PC-9 (cell line): ENCODE data around the gene MTF2. TPM values are rescaled to one million over a fixed set of nuclear protein-coding genes. Genes with fewer than 3 reads are reported as not detected.
A peak's percentile ranks its signal among the peaks of the same experiment; 100 is the strongest.

Experiments used
- BruUV-seq: library from RNA; stranded (reverse); fragments of 400-500 nt; replicated peaks from 2 replicates; lab custom pipeline; 2021; lab: Mats Ljungman, UMichigan
- CTCF ChIA-PET: fragments of 300-600 bp; sonication (Branson Sonifier 250); formaldehyde crosslinking; loops from one replicate; lab custom pipeline; 2022; ENCODE audit warnings: antibody characterized with exemption; lab: Charles Lee
- POLR2A ChIA-PET: fragments of 300-600 bp; sonication (Branson Sonifier 250); formaldehyde crosslinking; loops from one replicate; lab custom pipeline; 2022; ENCODE audit warnings: antibody characterized with exemption; ENCODE audit not compliant: unreplicated experiment; lab: Charles Lee
- DNase-seq, 2 experiments: peaks; one replicate each; pipeline versions ENCODE4 v3.0.0 to v3.0.0-alpha.2; 2015 to 2022; ENCODE audit warnings: mixed read lengths in 1 of 2
- H2AFZ ChIP-seq: fragments of 200-600 bp; sonication (generic); 2 replicates; pipeline ENCODE4 v1.8.1; 2017; ENCODE audit warnings: antibody characterized with exemption
- H3F3A ChIP-seq: fragments of 200-600 bp; sonication (generic); 2 replicates; pipeline ENCODE4 v1.8.1; 2017; ENCODE audit warnings: antibody characterized with exemption, mild to moderate bottlenecking, low read depth; ENCODE audit not compliant: insufficient read depth
- H3K27ac ChIP-seq: fragments of 200-600 bp; sonication (generic); 2 replicates; pipeline ENCODE4 v1.6.1; 2016; ENCODE audit warnings: mixed run types
- H3K27me3 ChIP-seq: fragments of 200-600 bp; sonication (generic); 2 replicates; pipeline ENCODE4 v1.6.1; 2016; ENCODE audit warnings: low read depth, mixed run types; ENCODE audit not compliant: insufficient read depth
- H3K36me3 ChIP-seq: fragments of 200-600 bp; sonication (generic); 2 replicates; pipeline ENCODE4 v1.6.1; 2016; ENCODE audit warnings: low read depth, mixed run types
- H3K4me1 ChIP-seq: fragments of 200-600 bp; sonication (generic); replicated peaks from 2 replicates; pipeline ENCODE4 v1.6.1; 2016; ENCODE audit warnings: mixed run types; ENCODE audit not compliant: insufficient read depth
- H3K4me2 ChIP-seq: fragments of 200-600 bp; sonication (generic); 2 replicates; pipeline ENCODE4 v1.6.1; 2017; ENCODE audit warnings: mixed run types
- H3K4me3 ChIP-seq: fragments of 200-600 bp; sonication (generic); 2 replicates; pipeline ENCODE4 v1.6.1; 2016; ENCODE audit warnings: mixed run types
- H3K79me2 ChIP-seq: fragments of 200-600 bp; sonication (generic); 2 replicates; pipeline ENCODE4 v1.6.1; 2017; ENCODE audit warnings: low read depth, mixed run types
- H3K9me2 ChIP-seq: fragments of 200-600 bp; sonication (generic); 2 replicates; pipeline ENCODE4 v1.8.1; 2017; ENCODE audit warnings: mild to moderate bottlenecking; ENCODE audit not compliant: insufficient read depth
- H3K9me3 ChIP-seq: fragments of 200-600 bp; sonication (generic); 2 replicates; pipeline ENCODE4 v1.8.1; 2016; ENCODE audit warnings: low read depth; ENCODE audit not compliant: insufficient read depth
- H4K20me1 ChIP-seq: fragments of 200-600 bp; sonication (generic); 2 replicates; pipeline ENCODE4 v1.8.1; 2017; ENCODE audit not compliant: insufficient read depth
- CTCF ChIP-seq: fragments of 200-600 bp; sonication (generic); conservative IDR thresholded peaks from 2 replicates; pipeline ENCODE4 v1.6.1; 2017; ENCODE audit warnings: mixed run types, antibody characterized with exemption, mild to moderate bottlenecking, moderate library complexity
- EZH2 ChIP-seq: fragments of 200-600 bp; sonication (generic); IDR thresholded peaks from 2 replicates; pipeline ENCODE4 v1.8.0; 2017; ENCODE audit warnings: antibody characterized with exemption, low read depth
- intact Hi-C: fragments of 100-400 bp; cut with micrococcal nuclease; formaldehyde crosslinking; loops from one replicate; pipeline ENCODE4 v1.10.0; 2022; ENCODE audit not compliant: unreplicated experiment
- total RNA-seq: library from RNA; stranded (reverse); gene quantifications from 2 replicates; pipeline ENCODE4 v1.2.3, GENCODE V29; 2021

MTF2 gene
- total RNA-seq, 1 experiment from 2014 or later = 31.7 TPM

DNA sequence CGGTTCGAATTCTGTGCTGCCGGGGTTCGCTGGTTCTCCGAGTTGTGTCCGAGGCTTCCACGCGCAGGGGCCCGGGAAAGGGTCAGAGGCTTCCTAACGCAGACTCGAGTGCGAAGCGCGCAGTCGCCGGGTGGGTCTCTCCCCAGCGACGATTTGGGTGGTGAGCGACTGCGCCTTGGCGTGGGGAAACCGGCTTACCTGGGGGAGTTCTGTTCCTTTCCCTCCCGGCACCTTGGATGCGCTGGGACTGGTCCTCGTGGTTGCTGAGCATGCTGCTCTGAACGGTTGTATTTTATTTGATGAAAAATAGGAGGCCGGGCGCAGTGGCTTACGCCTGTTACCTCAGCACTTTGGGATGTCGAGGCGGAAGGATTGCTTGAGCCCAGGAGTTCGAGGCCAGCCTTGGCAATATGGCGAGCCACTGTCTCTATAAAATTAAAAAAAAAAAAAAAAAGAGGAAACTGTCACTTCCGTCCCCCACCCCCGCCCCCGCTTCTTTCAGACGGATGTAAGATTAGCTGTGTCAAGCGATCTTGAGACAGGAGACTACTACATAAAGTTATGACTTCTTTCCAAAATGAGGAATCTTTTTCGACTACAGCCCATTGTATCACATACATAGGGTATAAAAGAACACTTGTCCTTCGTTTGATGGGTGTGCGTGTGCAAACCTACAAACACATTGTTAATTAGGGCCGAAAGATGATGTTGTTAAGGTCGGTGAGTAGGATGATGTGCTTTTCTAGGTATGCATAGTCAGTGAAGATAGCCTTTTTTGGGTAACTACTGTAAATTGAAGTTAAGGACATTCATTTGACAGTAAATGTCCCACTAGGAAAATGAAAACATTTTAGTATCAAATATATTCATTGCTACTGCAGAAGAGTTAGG lies 101.9 kb downstream of the MTF2 start, which contains the start of gene CCDC18:
TSS of gene CCDC18 (plus strand) at position 2 of the 891 bp plus-strand sequence. CDS start 2,638 bp downstream, outside the sequence.
- H3K4me1 ChIP-seq = peaks cover 49% of the 10 kb centered on the region
- H2AFZ ChIP-seq = peak within 1 kb of the TSS; percentile 93
- H4K20me1 ChIP-seq = peaks cover 24% of the 10 kb centered on the region
- POLR2A ChIA-PET = no interaction called here
- peaks cover 70% of the 10 kb centered on the region for H3K79me2 ChIP-seq
- H3K4me2 ChIP-seq = peak within 1 kb of the TSS; percentile 92
- H3K27me3 ChIP-seq = no peaks in the 10 kb centered on the region
- TF ChIP-seq CTCF (no peak), EZH2 (no peak)
- no TSS peak for BruUV-seq
- H3K9me3 ChIP-seq = no peaks in the 10 kb centered on the region
- peak within 1 kb of the TSS; percentile 86 for H3K4me3 ChIP-seq
- no peaks in the 10 kb centered on the region for H3K9me2 ChIP-seq
- CTCF ChIA-PET = interaction anchor here (0.6 kb wide), 1 partner anchor 322 kb away, joined by 3 read pairs; no protein-coding TSS in a partner anchor
- peak within 1 kb of the TSS; percentile 98 for H3K27ac ChIP-seq
- H3F3A ChIP-seq = peaks cover 23% of the 10 kb centered on the region
- intact Hi-C loops = loop anchor here (1.0 to 2.0 kb wide), 2 partner anchors 102 to 436 kb away; partner anchors contain the start of gene MTF2
- DNase-seq = peak in 1 of 2 experiments; percentile 56
- H3K36me3 ChIP-seq = peaks cover 11% of the 10 kb centered on the region

GRCh38 chr1:93186667-93187066 lies 107.6 kb downstream of the MTF2 start:
- no peak for DNase-seq

More at GRCh38 chr1:93186667-93187066, 107.6 kb downstream of the MTF2 start:
- Histone ChIP-seq H3F3A (peaks cover 9% of the 10 kb centered on the region; the same call in 1 of the 2 replicates), H3K4me3 (no peak overlapping the region), H3K4me1 (peaks cover 17% of the 10 kb centered on the region), H3K79me2 (peaks cover 25% of the 10 kb centered on the region), H3K27ac (no peak overlapping the region; the same call in 1 of the 2 replicates), H3K27me3 (no peaks in the 10 kb centered on the region), H4K20me1 (no peaks in the 10 kb centered on the region; the same call in none of the 2 replicates), H3K4me2 (no peak overlapping the region), H2AFZ (no peak overlapping the region), H3K9me2 (no peaks in the 10 kb centered on the region), H3K36me3 (peaks cover 25% of the 10 kb centered on the region), H3K9me3 (no peaks in the 10 kb centered on the region)
- CTCF ChIA-PET = no interaction called here
- POLR2A ChIA-PET = no interaction called here
- no TSS peak for BruUV-seq
- TF ChIP-seq CTCF (no peak), EZH2 (no peak)
- intact Hi-C loops = no loop called here

Other genes starting within 250 kb of the MTF2 start
- gene RPL5, start 247.2 kb upstream of the MTF2 start, total RNA-seq = 1,021 and 1,050 TPM in 2 replicates
- 10.5 and 11.2 TPM in 2 replicates for gene DIPK1A, start 117.8 kb upstream of the MTF2 start, total RNA-seq
- 45.6 and 51.0 TPM in 2 replicates for gene TMED5, start 101.1 kb downstream of the MTF2 start, total RNA-seq
- gene CCDC18, start 101.4 kb downstream of the MTF2 start, total RNA-seq = 14.1 and 15.4 TPM in 2 replicates